Stimulated activated CD4-positive, alpha-beta T cell treated with anti-CD3 and anti-CD28 coated beads, Interleukin-4, amount 100 ng/mL, for 48 hours (primary cell): ENCODE measurements around the gene SDR42E1.

Experiments
- DNase-seq, 2 donors: peaks; one replicate each; pipeline ENCODE4 v3.0.0-alpha.2; 2020; ENCODE audit warnings: low read depth in 2 of 2

SDR42E1 gene

GRCh38 chr16:81940781-81941560 is 70.3 kb downstream of the SDR42E1 start:
- DNase-seq: no peak

GRCh38 chr16:81939164-81940056 is 71.9 kb downstream of the SDR42E1 start:
- no peak for DNase-seq
